ENCODE measurements around the gene SERP2. TPM values are rescaled to one million over a fixed set of nuclear protein-coding genes. Genes with fewer than 3 reads are reported as not detected.

Gene SERP2
- polyA plus RNA-seq, 6 donors from 2014 or later = 0.52 TPM; not detected in 5

- no peak for DNase-seq
- no peaks in the 10 kb centered on the region for H3K27me3 Mint-ChIP-seq
- H3K9me3 Mint-ChIP-seq = peaks cover 0 to 4% (median 0%) of the 10 kb centered on the region in 7 donors
- H3K4me3 Mint-ChIP-seq = no peak overlapping the region
- no peaks in the 10 kb centered on the region for H3K36me3 Mint-ChIP-seq
- H3K27ac Mint-ChIP-seq = no peak overlapping the region
- H3K4me1 Mint-ChIP-seq = no peaks in the 10 kb centered on the region
- ATAC-seq (ENCODE audit: low read depth in 2 of 2) = no peak
Observed at GRCh38 chr13:44346534-44346933, 27.1 kb upstream of the SERP2 start.

- H3K9me3 Mint-ChIP-seq = peaks cover 0 to 4% (median 0%) of the 10 kb centered on the region in 7 donors
- H3K4me1 Mint-ChIP-seq = no peaks in the 10 kb centered on the region
- H3K27ac Mint-ChIP-seq = no peak overlapping the region
- no peaks in the 10 kb centered on the region for H3K27me3 Mint-ChIP-seq
- ATAC-seq (ENCODE audit: low read depth in 2 of 2) = no peak
- no peak for DNase-seq
- H3K4me3 Mint-ChIP-seq = no peak overlapping the region
- no peaks in the 10 kb centered on the region for H3K36me3 Mint-ChIP-seq
Observed at GRCh38 chr13:44347301-44347700, 26.3 kb upstream of the SERP2 start.

- ATAC-seq (ENCODE audit: low read depth in 2 of 2) (no peak), DNase-seq (no peak)
- Mint-ChIP-seq H3K4me3 (no peak overlapping the region), H3K9me3 (peaks cover 0 to 4% (median 0%) of the 10 kb centered on the region in 7 donors), H3K27ac (no peak overlapping the region), H3K36me3 (no peaks in the 10 kb centered on the region), H3K4me1 (no peaks in the 10 kb centered on the region), H3K27me3 (no peaks in the 10 kb centered on the region)
Observed at GRCh38 chr13:44347949-44348348, 25.7 kb upstream of the SERP2 start.

GRCh38 chr13:44350775-44351504, 22.7 kb upstream of the SERP2 start:
- DNase-seq (no peak), ATAC-seq (ENCODE audit: low read depth in 2 of 2) (no peak)
- H3K9me3 Mint-ChIP-seq = no peaks in the 10 kb centered on the region
- no peaks in the 10 kb centered on the region for H3K36me3 Mint-ChIP-seq
- H3K27me3 Mint-ChIP-seq = no peaks in the 10 kb centered on the region
- H3K4me3 Mint-ChIP-seq = no peak overlapping the region
- H3K27ac Mint-ChIP-seq = no peak overlapping the region
- H3K4me1 Mint-ChIP-seq = no peaks in the 10 kb centered on the region

GRCh38 chr13:44351505-44351854, 22.1 kb upstream of the SERP2 start:
- no peaks in the 10 kb centered on the region for H3K27me3 Mint-ChIP-seq
- peak overlapping the region in 1 of 6 donors; percentile 27 for H3K27ac Mint-ChIP-seq
- DNase-seq = no peak
- H3K4me3 Mint-ChIP-seq = no peak overlapping the region
- H3K9me3 Mint-ChIP-seq = no peaks in the 10 kb centered on the region
- no peaks in the 10 kb centered on the region for H3K36me3 Mint-ChIP-seq
- H3K4me1 Mint-ChIP-seq = no peaks in the 10 kb centered on the region
- ATAC-seq (ENCODE audit: low read depth in 2 of 2) = no peak

GRCh38 chr13:44352202-44352601, 21.4 kb upstream of the SERP2 start:
- H3K4me1 Mint-ChIP-seq = no peaks in the 10 kb centered on the region
- H3K27ac Mint-ChIP-seq = no peak overlapping the region
- H3K27me3 Mint-ChIP-seq = no peaks in the 10 kb centered on the region
- H3K4me3 Mint-ChIP-seq = no peak overlapping the region
- no peaks in the 10 kb centered on the region for H3K9me3 Mint-ChIP-seq
- ATAC-seq (ENCODE audit: low read depth in 2 of 2) (no peak), DNase-seq (no peak)
- H3K36me3 Mint-ChIP-seq = no peaks in the 10 kb centered on the region

GRCh38 chr13:44352671-44353070, 21.0 kb upstream of the SERP2 start:
- Mint-ChIP-seq H3K27ac (peak overlapping the region in 1 of 6 donors; percentile 49), H3K4me3 (no peak overlapping the region), H3K4me1 (no peaks in the 10 kb centered on the region), H3K9me3 (no peaks in the 10 kb centered on the region), H3K27me3 (no peaks in the 10 kb centered on the region), H3K36me3 (no peaks in the 10 kb centered on the region)
- DNase-seq (no peak), ATAC-seq (ENCODE audit: low read depth in 2 of 2) (no peak)

GRCh38 chr13:44354331-44354730, 19.3 kb upstream of the SERP2 start:
- DNase-seq (no peak), ATAC-seq (ENCODE audit: low read depth in 2 of 2) (no peak)
- Mint-ChIP-seq H3K4me1 (no peaks in the 10 kb centered on the region), H3K4me3 (no peak overlapping the region), H3K27ac (no peak overlapping the region), H3K9me3 (no peaks in the 10 kb centered on the region), H3K36me3 (no peaks in the 10 kb centered on the region), H3K27me3 (no peaks in the 10 kb centered on the region)

- Mint-ChIP-seq H3K4me3 (no peak overlapping the region), H3K27ac (no peak overlapping the region), H3K4me1 (no peaks in the 10 kb centered on the region), H3K9me3 (no peaks in the 10 kb centered on the region), H3K36me3 (no peaks in the 10 kb centered on the region), H3K27me3 (no peaks in the 10 kb centered on the region)
- ATAC-seq (ENCODE audit: low read depth in 2 of 2) (no peak), DNase-seq (no peak)
Observed at GRCh38 chr13:44354884-44355283, 18.7 kb upstream of the SERP2 start.

- ATAC-seq (ENCODE audit: low read depth in 2 of 2) (no peak), DNase-seq (no peak)
- H3K9me3 Mint-ChIP-seq = no peaks in the 10 kb centered on the region
- H3K27ac Mint-ChIP-seq = no peak overlapping the region
- H3K4me1 Mint-ChIP-seq = no peaks in the 10 kb centered on the region
- H3K27me3 Mint-ChIP-seq = no peaks in the 10 kb centered on the region
- no peaks in the 10 kb centered on the region for H3K36me3 Mint-ChIP-seq
- no peak overlapping the region for H3K4me3 Mint-ChIP-seq
Observed at GRCh38 chr13:44355621-44356020, 18.0 kb upstream of the SERP2 start.

- H3K27ac Mint-ChIP-seq = no peak overlapping the region
- no peaks in the 10 kb centered on the region for H3K36me3 Mint-ChIP-seq
- ATAC-seq (ENCODE audit: low read depth in 2 of 2) = no peak
- no peak overlapping the region for H3K4me3 Mint-ChIP-seq
- peaks cover 0 to 2% (median 0%) of the 10 kb centered on the region in 7 donors for H3K9me3 Mint-ChIP-seq
- H3K27me3 Mint-ChIP-seq = peaks cover 0 to 6% (median 0%) of the 10 kb centered on the region in 3 donors
- no peak for DNase-seq
- H3K4me1 Mint-ChIP-seq = peaks cover 0 to 2% (median 0%) of the 10 kb centered on the region in 3 donors
Observed at GRCh38 chr13:44359983-44360375, 13.6 kb upstream of the SERP2 start.

GRCh38 chr13:44362394-44363040, 11.1 kb upstream of the SERP2 start:
- Mint-ChIP-seq H3K36me3 (no peaks in the 10 kb centered on the region), H3K27ac (no peak overlapping the region), H3K9me3 (peaks cover 0 to 2% (median 0%) of the 10 kb centered on the region in 7 donors), H3K4me1 (peaks cover 0 to 2% (median 0%) of the 10 kb centered on the region in 3 donors), H3K27me3 (peaks cover 0 to 6% (median 0%) of the 10 kb centered on the region in 3 donors), H3K4me3 (no peak overlapping the region)
- ATAC-seq (ENCODE audit: low read depth in 2 of 2) = no peak
- no peak for DNase-seq

GRCh38 chr13:44363631-44364344, 9.8 kb upstream of the SERP2 start:
- peak overlapping the region in 1 of 6 donors; percentile 33 for H3K27ac Mint-ChIP-seq
- peaks cover 0 to 6% (median 0%) of the 10 kb centered on the region in 3 donors for H3K27me3 Mint-ChIP-seq
- peaks cover 0 to 2% (median 0%) of the 10 kb centered on the region in 3 donors for H3K4me1 Mint-ChIP-seq
- no peak for ATAC-seq (ENCODE audit: low read depth in 2 of 2)
- no peak for DNase-seq
- no peaks in the 10 kb centered on the region for H3K36me3 Mint-ChIP-seq
- H3K9me3 Mint-ChIP-seq = peaks cover 0 to 2% (median 0%) of the 10 kb centered on the region in 7 donors
- no peak overlapping the region for H3K4me3 Mint-ChIP-seq
